DMS153 treated with DMSO at 0.1 percent for 48 hours (cell line): ENCODE results near the gene PDHX.
"Not testable (repeated sequence)": the region's sequence is repeated elsewhere in the genome, so short reads cannot be mapped to it uniquely, and the experiment has no call there.

Experiments
- DNase-seq: peaks from one replicate; lab custom pipeline; 2025; ENCODE audit not compliant: unreplicated experiment; lab: John Stamatoyannopoulos, UW

PDHX gene

GRCh38 chr11:34910817-34911216 lies 5.6 kb upstream of the PDHX start:
- no peak for DNase-seq

DNA sequence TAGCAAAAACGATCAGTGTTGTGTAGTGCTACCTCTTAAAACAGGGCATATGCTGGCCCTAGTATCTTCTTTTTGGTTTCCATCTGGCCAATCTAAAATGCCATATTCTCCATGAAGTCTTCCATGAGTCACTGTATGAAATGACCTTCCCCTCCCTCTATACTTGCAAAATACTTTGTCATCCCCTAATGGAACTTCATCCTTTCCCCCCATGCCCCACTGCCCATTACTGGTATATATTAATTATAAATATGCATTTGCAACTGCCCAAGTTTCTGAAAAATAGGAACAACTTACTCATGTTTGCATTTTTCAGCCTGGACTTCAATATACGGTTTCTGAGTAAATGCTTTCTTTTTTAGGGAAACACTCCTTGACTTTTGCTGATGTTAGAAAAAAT lies 4.7 kb upstream of the PDHX start:
- DNase-seq: no peak

DNA sequence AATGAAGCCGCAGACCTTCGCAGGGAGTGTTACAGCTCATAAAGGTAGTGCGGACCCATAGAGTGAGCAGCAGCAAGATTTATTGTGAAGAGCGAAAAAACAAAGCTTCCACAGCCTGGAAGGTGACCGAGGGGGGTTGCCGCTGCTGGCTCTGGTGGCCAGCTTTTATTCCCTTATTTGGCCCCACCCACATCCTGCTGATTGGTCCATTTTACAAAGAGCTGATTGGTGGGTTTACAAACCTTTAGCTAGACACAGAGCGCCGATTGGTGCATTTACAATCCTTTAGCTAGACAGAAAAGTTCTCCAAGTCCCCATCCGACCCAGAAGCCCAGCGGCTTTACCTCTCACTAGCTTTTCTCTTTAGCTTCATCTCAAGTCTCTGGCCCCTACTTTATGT lies 2.9 kb upstream of the PDHX start:
- DNase-seq: not testable (repeated sequence)

- no peak for DNase-seq
Measured at GRCh38 chr11:34915136-34916014, 1.0 kb upstream of the PDHX start.

DNA sequence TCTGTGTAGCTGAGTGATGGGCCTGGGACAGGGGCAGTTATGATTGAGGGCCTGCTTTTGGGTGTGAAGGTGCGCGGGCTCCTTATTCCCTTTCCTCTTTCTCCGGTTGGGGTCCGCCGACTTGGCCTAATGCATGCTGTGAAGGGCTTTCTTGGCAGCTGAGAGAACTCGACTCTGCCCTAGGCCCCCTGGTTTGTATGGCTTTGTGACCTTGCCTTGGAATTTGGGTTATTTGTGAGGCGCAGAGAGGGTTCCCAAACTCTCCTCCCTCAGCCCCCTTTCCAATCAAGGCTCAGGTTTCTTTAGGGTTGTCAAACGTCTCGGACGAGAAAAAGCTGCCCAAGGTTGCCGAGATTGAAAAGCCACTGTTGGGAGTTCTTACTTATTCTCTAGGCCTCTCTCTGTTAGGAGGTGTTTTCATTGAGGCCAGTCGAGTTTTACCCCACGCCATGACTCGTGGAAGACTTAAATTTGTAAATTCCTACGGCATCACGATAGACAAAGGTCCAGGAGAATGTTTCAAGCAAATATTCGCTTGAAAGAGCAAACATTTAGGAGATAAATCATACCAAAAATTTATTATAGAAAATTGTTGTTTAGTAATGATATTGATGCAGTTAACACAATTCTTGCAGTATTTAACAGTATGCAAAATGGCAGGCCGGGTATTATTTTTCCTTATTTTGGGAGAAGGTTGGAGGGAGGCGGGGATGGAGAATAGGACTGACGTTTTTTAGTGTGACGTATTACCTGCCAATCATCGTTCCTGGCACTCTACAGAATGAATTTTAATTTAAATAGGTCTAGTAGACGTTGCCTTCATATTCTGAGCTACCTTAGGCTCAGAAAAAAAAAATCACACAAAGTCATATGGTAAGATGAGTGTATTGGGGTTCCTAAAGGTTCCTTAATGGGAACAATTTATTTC lies 689 bp downstream of the PDHX start:
- DNase-seq: no peak

- DNase-seq: no peak
Measured at GRCh38 chr11:34921156-34921555, 4.7 kb downstream of the PDHX start.

- DNase-seq: no peak
Measured at GRCh38 chr11:34924714-34925113, 8.3 kb downstream of the PDHX start.

GRCh38 chr11:34926101-34926830 lies 9.8 kb downstream of the PDHX start:
- peak; percentile 19 for DNase-seq

DNA sequence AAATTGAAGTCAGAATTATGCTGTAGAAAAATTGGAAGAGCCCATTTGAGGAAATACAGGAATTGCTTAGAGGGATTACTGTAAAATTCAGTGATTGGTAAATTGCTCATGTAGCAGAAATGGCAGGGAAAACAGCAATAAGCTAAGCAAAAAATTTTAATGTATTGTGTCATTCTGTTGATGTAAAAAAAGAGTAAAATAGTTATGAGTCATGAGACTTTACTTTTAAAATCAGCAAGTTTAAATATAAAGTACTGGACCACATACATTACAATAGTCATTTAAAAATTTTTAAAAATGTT lies 10.4 kb downstream of the PDHX start:
- no peak for DNase-seq

DNA sequence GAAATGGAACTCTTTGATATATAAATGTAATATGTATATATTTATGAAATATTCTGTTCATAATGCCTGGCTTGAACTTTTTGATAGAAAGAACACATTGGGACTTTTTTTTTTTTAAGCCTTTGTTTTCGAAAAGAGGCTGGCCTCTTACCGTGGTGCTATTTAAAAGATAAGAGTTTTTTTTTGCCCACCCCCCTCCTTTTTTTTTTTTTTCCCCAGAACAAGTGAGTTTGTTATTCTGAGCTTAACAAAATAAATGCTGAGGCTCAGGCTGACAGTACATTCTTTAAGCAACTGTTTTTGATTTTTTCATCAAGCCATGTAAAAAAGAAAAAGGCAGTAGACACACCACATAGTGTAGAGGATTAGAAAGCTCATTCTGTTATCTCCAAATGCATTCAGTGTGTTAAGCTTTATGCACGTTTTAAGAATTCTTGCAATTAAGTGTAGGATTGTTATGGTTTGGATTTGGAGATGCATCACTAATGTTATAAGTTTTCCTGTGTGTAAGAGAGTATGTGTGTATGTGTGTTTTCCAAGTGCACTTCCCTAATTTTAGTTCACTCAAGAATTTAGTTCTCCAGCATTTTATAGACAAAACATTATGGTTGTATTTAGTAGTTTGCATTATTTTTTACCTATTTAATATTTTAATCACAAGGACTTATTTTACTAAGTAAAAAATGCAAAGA lies 12.0 kb downstream of the PDHX start:
- no peak for DNase-seq

- no peak for DNase-seq
Measured at GRCh38 chr11:34928960-34929680, 12.7 kb downstream of the PDHX start.

GRCh38 chr11:34929794-34930763 lies 13.7 kb downstream of the PDHX start:
- no peak for DNase-seq

DNA sequence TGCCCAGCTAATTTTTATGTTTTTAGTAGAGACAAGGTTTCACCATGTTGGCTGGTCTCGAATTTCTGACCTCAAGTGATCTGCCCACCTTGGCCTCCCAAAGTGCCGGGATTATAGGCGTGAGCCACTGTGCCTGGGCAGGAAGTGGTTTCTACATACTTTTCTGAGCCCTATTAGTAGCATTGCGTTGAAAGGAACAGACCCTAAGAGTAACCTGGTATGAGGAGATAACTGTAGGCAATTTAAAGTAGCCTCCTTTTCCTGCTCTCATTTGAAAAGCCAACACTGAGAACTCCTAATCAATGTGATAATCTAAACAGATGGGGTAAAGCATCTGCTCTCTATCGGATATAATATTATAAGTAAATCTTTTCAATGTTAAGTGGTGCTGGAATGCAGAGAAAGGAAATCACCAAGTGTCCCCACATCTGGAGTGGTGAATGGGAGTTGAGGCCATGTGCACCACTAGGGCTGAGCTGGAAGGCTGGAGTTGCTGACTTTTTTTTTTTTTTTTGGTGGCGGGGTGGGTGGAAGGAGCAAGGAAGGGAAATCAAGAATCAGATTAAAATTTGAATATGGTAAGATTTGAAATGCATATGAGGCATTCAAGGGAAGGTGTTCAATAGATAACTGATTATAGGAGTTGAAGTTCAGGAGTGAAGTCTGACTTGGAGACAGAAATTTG lies 20.7 kb downstream of the PDHX start:
- no peak for DNase-seq

DNA sequence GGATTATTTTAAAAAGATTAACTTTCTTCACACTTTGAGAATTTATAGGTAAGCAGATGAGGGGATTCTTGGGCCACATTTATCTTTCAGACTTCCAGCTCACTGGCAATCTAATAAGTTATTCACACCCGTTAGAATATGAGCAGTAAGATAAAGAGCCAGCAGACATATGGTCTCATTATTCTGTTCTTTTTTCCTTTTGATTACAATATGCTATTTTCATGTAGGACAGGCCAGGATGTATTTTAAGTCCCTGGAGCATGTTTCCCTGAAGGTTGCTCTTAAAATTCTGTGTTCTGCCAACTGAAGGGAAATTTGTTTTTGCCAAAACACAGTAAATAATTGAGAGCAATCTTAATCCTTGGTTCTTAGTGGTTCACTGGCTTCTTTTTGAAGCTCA lies 22.2 kb downstream of the PDHX start:
- DNase-seq: no peak

DNA sequence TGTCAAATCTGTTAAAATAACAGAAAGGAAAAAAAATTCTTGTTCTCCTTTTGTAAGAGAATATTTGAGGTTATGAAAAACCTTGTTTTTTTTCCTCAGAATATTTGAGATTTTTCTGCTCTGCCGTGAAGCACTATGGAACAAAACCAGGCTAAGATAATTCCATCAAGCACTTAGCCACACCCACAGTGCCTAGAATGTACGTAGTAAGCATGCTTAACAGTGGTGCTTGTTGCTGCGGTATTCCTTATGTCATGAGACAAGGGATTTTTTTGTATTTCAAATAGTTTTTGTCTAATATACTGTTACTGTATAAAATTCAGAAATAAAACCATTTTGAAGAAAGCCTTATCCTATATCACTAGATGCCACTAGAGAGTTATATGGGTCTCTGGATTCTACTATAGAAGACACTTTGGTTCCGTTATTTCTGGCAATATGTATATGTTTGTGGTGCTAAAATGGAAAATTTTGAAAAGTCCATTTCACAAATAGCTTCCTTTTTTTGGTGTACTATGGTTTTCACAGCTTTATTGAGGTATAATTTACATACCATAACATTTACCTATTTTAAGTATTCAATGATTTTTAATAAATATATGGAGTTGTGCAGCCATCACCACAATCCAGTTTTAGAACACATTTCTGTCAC lies 23.7 kb downstream of the PDHX start:
- no peak for DNase-seq

DNA sequence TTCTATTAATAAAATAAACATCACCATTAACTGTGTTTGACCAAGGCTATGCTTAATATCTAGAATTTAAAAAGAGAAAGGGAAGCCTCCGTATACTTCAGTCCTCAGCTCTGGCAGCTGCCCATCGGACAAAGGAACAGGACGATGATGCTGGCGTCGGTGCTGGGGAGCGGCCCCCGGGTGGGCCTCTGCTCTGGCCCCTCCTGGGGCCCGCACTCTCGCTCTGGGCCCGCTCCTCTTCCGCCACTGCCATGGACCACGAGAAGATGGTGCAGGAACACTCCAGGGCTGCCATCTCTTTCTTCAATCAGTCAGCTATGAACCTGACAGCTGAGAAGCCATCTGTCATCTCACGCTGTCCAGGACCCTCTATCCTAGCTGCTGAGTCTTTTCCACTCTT lies 25.3 kb downstream of the PDHX start:
- DNase-seq: no peak

- DNase-seq: no peak
Measured at GRCh38 chr11:34944692-34945091, 28.3 kb downstream of the PDHX start.

- DNase-seq: no peak
Measured at GRCh38 chr11:34948696-34949095, 32.3 kb downstream of the PDHX start.
